HG03175 (cell line): ENCODE results near the gene ACSS1.

ENCODE experiments used
- ATAC-seq: cut with Tn5 transposase; IDR thresholded peaks from one replicate; pipeline ENCODE4 v1.9.1; 2021; ENCODE audit warnings: mild to moderate bottlenecking, moderate library complexity; ENCODE audit not compliant: unreplicated experiment

ACSS1 gene

DNA sequence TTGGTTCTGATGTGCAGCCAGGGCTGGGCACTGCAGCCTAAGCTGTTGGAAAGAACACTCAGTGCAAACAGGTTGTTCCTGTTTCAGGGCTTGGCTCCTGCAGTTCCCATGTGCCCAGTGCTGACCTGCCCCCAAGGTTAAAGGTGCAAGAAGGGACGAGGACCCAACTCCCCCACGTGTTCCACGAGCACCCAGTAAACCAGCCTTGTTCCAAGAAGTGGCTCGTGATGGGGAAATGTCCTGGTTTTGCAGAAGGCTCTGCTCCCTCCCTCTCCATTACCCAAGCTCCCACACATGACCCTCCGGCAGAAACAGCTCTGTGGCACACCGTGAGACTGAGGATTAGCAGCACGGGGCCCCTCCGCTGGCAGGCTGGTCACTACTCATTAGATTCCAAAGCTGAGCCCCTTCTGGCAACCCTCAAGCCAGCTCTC, 9.4 kb downstream of the ACSS1 start:
- ATAC-seq: no peak

GRCh38 chr20:25047766-25048165, 10.2 kb downstream of the ACSS1 start:
- ATAC-seq: no peak

- ATAC-seq: no peak
Measured at GRCh38 chr20:25046736-25047666, 10.9 kb downstream of the ACSS1 start.

DNA sequence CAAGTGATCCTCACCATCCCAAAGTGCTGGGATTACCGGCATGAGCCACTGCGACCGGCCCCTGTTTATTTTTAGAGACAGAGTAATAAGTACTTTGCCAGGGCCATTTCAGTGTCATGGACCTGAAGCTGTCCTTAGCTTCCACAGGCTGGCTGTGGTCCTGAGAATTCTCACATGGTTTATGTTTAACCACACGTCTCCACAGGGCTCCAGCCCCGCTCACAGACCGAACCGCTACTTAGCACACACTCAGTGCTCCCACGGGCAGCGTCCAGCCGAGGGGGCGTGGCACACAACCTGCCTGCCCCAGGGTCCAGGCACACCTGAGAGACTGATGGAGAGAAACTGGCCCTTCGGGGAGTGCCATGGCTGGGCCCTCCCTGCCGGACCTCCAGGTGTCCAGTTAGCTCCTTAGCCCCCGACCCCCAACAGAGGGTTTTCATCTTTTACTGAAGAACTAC, 11.7 kb downstream of the ACSS1 start:
- ATAC-seq: no peak

- ATAC-seq: no peak
Measured at GRCh38 chr20:25045343-25045712, 12.6 kb downstream of the ACSS1 start.

GRCh38 chr20:25044660-25045342, 13.1 kb downstream of the ACSS1 start:
- no peak for ATAC-seq

GRCh38 chr20:25044261-25044560, 13.7 kb downstream of the ACSS1 start:
- no peak for ATAC-seq

GRCh38 chr20:25043499-25044260, 14.3 kb downstream of the ACSS1 start:
- ATAC-seq: no peak

- peak; percentile 93 for ATAC-seq
Measured at GRCh38 chr20:25042531-25043498, 15.1 kb downstream of the ACSS1 start.

DNA sequence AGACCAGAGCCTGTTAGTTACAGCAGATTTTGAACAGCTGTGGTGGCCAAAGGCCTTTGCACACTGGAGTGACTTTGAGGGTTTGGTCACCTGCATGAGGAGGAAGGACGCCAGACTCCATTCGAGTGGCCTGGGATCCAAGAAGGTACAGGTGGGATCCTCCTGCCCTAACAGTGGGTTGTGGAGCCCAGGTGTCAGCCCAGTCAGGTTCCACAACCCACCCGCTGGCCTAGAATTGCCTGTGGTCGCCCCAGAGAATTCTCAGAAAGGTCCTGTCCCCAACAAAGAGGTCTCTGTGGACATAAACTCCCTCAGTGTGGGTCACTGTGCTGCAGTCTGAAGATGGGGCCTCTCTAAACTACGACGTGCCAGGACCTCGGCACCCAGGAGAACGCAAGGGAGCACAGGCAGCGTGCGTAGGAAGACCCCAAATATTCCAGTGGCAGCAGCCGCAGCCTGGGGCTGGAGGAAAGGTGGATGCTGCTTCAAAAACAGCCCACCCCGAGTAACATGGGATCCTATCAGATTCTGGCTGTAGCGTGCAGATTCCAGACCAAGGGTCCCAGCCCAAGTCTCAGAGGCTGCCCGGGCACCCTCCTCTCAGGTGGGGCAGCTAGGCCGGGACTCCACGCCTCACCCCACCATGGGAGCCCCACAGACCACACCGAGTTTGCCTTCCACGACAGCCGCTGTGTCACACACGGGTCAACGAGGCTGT, 16.0 kb downstream of the ACSS1 start:
- ATAC-seq: no peak

- ATAC-seq: no peak
Measured at GRCh38 chr20:25040438-25040831, 17.5 kb downstream of the ACSS1 start.

DNA sequence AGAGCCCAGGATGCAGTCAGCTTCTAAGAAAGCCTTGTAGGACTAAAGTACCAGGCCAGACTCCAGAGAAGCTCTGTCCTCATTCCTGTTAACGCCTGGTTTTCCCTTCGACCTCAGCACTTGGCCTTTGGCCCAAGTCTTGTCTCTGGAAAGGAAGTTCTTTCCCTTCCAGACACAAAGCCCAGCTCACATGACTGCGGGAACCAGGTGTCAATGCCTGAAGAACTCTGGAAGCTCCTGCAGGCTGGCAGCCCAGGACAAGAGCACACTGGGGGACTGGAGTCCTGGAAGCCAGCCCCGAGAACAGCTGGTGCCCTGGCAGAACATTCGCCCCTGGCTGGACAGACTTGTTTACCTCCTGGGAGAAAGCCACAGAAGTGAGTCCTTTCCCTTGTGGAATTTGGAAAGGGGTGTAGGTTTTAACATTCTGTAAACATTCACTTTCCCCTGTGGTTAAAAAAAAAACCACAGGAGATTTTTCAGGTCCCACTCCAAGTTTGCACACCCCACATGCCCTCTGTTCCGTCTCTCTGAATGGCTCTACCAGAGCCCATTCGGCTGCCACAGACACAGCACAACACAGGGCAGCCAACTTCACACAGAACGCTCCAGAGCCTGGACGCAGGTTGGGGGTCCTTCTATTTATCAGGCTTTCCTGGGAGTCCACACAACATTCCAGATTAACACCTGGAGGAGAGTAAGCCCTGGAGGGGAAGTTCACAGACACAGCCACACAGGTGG, 18.1 kb downstream of the ACSS1 start:
- no peak for ATAC-seq

GRCh38 chr20:25038591-25039015, 19.3 kb downstream of the ACSS1 start:
- ATAC-seq: no peak

- ATAC-seq: no peak
Measured at GRCh38 chr20:25038103-25038410, 19.9 kb downstream of the ACSS1 start.

GRCh38 chr20:25037288-25038102, 20.4 kb downstream of the ACSS1 start:
- ATAC-seq: no peak

GRCh38 chr20:25036331-25036936, 21.5 kb downstream of the ACSS1 start:
- peak; percentile 7 for ATAC-seq

DNA sequence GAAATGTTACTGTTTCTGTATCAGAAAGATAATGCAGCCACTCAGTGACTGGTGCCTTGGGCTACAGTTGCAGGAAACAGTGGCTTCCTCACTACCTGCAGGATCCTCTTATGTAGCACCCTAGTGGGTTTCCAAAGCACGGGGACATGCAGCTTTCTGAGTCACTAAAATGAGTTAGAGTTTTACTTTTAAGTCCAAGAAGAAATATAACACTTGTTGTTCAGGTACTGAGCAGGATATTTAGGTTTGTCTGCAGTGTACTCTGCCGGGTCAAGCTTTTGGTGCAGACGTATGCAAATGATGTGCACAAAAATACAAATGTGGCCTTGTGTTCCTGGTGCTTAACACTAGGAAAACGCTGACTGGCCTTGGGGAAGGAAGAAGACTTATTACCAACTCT, 22.0 kb downstream of the ACSS1 start:
- peak; percentile 54 for ATAC-seq

DNA sequence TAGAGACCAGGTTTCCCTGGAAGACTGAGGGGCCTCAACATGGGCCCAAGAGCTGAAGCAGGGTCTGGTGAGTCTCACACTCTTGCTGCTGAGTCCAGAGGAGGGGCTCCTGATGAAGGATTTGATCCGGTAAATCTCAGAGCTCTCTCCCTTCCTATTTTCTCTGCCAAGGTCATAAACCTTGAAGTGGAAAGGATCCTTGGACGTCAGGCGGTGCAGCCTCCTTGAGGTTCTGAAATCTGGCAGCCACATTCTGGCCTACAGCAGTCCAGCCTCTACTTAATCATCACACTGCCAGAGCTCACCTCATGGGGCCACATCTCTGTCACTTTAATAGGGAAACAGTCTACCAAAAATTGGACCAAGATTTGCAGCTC, 24.0 kb downstream of the ACSS1 start:
- no peak for ATAC-seq
